HG02763 (cell line): ENCODE results near the gene LZTR1.
"Not testable (repeated sequence)": the region's sequence is repeated elsewhere in the genome, so short reads cannot be mapped to it uniquely, and the experiment has no call there.

ENCODE experiments used
- ATAC-seq: cut with Tn5 transposase; IDR thresholded peaks from one replicate; pipeline ENCODE4 v1.9.1; 2021; ENCODE audit warnings: mild to moderate bottlenecking, moderate library complexity; ENCODE audit not compliant: unreplicated experiment

Gene LZTR1

DNA sequence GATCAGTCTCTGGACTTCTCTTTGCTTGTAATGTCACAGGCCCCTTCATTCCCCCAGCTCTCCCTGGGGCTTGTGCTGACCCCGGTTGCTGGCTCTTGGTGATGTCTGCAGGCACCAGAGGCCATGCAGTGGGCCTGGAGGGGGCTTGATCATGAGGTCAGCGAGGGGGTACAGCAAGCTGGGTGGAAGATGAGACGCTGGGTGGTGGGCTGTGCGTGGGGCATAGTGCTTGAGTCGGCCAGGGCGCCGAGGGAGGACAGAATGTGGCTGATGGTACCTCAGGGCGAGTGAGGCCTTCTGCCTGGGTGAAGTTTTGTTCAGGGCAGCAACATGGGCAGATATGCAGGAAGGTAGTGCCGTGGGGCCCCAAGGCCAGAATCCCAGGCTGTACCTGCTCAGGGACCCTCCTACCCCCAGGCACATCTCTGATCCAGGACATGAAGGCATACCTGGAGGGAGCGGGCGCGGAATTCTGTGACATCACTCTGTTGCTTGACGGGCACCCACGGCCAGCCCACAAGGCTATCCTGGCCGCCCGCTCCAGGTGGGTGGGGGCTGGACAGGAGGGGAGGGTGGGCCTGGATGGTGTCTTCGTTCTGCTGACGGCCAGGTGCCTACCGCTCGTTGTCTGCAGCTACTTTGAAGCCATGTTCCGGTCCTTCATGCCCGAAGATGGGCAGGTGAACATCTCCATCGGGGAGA, 13.4 kb downstream of the LZTR1 start:
- no peak for ATAC-seq

- ATAC-seq, result no peak
Observed at GRCh38 chr22:20996031-20996410, 13.9 kb downstream of the LZTR1 start.

DNA sequence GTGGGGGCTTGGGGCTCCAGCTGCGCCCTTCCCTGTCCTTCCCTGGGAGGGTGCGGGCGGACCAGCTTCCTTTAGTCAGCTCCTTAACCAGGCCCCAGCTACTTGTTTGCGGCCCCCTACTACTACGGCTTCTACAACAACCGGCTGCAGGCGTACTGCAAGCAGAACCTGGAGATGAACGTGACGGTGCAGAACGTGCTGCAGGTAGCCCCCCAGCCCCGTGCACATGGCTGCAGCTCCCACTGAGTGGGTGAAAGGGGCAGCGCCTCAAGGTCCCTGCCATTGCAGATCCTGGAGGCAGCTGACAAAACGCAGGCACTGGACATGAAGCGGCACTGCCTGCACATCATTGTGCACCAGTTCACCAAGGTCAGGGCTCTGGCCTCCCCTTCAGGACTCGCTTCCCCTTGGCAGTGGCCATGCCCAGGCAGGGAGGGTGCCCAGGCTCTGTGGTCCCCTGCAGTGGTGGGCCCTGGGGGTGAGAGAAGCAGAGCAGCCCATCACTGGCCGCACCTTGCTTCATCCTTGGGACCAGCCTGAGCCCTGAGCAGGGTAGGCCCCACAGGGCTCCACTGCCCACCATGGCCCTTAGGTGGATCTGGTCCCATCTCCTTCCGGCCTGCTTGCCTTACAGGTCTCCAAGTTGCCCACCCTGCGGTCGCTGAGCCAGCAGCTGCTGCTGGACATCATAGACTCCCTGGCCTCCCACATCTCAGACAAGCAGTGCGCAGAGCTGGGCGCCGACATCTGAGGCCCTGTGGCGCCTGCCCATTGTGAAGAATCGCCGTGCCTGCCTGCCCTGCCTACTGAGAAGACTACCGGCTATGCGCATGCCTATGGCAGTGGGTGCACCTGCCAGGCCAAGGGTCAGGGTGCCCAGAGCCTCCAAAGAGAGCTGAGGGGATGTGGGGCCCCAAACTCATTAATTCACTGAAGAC, 14.8 kb downstream of the LZTR1 start:
- no peak for ATAC-seq

GRCh38 chr22:20997536-20998257, 15.6 kb downstream of the LZTR1 start:
- ATAC-seq, result no peak

GRCh38 chr22:20998411-20999336, 16.6 kb downstream of the LZTR1 start:
- ATAC-seq, result no peak

DNA sequence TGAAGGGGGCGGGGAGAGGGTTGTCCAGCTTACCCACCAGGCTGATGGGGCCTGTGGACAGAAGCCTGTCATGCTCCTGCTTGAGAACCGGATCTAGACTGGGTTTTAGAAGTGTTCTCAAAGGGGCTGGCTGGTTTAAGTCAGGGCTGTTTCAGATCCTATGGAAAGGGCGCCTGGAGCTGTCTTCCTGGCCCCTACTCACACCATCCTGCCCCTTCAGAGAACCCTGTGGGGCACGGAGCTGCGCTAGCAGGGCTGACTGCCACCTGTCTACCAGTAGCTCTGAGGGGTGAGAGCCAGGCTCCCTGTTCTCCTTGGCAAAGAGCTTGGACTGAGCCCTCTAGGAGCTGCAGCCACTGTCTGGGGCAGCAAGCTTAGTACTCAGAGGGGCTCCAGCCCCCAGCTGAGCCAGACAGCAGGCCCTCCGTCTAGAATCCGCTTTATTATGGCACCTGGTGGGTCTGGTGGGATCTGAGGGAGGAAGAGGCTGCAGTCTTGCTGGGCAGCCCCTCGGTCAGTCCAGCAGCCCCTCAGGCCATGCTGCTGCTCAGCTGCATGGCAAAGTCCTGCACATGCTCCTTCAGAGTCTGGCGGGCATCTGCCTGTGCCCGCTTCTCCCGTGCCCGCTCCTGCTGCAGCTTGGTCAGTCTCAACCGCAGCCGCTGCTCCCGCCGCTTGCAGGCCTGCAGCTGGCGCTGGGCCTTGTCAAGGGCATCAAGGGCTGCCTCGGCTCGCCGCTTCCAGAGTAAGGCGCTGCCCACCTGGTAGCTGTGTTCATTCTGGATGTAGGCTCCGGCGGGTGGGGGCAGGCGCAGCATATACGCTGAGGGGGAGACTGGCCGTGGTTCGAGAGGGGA, 17.5 kb downstream of the LZTR1 start:
- no peak for ATAC-seq

DNA sequence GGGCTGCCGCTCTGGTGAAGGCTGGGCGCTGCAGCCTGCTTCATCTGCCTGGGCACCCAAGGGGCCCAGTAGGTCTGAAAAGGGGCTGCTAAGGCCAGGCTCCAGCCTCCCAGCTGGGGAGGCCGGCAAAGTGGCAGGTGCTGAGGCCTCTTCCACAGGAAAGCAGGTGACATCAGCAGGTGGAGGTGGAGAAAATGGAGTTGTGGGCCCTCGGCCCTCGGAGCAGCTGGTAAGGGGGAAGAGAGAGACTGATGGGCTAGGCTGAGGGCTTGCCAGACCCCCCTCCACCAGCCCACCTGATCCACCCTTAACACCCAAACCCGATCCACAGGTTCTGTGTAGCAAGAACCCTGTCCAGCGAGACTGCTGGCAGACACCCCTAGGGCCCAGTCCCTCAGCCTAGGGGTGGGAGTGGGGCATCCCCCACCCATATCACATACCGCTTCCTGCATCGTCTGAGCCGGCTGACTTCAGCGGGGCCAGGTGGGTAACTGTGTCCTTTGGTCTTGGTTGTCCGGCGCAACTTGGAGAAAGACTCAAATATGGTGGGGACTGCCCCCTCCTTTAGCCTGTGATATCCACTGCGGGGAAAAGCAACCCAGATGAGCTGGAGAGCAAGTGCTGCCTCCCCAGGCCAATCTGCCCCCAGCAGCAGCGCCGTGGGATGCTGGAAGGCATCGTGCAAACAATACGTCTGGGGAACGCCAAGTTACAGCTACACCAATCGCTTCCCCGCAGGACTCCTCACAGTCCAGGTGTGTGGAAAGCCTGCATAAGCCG, 18.3 kb downstream of the LZTR1 start:
- ATAC-seq, result no peak

GRCh38 chr22:21000987-21001600, 19.0 kb downstream of the LZTR1 start:
- peak; percentile 2 for ATAC-seq

GRCh38 chr22:21001601-21002325, 19.7 kb downstream of the LZTR1 start, which contains the start of gene THAP7:
Gene THAP7, minus strand, starts transcription at chr22:21002118. Its CDS starts 207 bp downstream, at chr22:21001911.
- peak; percentile 85 for ATAC-seq

DNA sequence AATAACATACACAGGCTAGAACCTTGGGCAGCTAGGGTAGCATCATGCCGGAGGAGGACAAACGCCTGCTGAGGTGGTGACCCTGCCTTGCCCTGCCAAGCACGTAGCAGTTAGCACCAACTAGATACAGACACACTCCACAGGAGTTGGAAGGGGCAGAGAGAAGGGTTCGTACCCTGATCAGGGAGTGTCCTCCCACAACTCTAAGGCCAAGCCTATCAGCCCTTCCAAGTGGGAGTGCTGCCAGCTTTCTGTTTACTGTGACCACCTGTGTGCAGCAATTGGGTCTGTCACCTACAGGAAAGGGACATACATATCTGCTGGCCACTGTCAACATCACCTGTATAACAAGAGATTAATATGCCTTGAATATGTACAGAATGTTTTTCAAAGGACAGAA, 21.7 kb downstream of the LZTR1 start:
- no peak for ATAC-seq

DNA sequence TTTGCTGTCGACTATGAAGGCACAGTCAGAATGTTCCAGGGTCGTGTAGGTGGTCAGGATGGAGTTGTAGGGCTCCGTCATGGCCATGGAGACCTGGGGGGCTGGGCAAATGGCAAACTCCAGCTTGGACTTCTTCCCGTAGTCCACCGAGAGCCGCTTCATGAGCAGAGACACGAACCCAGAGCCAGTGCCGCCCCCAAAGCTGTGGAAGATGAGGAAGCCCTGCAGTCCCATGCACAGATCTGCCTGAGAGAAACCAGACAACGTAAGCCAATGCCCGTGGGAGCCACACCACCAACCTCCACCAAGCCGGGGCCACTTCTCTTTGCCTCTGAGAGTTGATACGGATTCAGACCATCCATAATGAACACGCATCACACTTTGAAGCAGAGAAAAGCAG, 27.1 kb downstream of the LZTR1 start:
- ATAC-seq, result not testable (repeated sequence)

- no peak for ATAC-seq
Observed at GRCh38 chr22:21009638-21010425, 27.7 kb downstream of the LZTR1 start.

DNA sequence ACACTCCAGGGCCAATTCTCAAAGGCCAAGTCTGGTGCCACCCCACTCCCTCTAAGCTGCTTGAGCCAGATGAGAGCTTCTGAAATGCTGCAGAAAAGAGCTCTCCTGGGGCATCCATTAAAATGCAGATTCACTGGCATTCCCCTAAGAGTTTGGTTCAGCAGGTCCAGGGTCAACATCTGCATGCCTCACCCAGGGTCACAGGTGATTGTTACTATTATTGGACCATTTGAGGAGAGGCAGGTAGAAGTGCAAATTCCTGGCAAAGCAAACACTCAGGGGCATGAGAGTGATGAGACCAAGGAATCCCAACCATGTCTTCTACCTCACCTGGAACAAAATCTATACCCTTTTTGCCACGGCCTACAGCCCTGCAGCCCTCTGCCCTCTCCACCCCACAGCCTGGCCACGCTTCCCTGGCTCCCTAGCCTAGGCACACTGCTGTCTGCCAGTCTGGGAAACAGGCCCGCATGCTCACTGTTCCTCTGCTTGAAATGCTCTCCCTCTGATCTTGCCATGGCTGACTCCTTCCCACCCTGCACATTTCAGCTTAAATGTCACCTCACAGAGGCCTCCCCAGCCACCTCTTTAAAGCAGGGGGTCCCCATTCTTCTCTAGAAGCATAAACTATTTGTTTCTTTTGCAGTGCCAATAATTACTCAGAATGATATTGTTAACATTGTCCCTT, 28.5 kb downstream of the LZTR1 start:
- ATAC-seq, result no peak

DNA sequence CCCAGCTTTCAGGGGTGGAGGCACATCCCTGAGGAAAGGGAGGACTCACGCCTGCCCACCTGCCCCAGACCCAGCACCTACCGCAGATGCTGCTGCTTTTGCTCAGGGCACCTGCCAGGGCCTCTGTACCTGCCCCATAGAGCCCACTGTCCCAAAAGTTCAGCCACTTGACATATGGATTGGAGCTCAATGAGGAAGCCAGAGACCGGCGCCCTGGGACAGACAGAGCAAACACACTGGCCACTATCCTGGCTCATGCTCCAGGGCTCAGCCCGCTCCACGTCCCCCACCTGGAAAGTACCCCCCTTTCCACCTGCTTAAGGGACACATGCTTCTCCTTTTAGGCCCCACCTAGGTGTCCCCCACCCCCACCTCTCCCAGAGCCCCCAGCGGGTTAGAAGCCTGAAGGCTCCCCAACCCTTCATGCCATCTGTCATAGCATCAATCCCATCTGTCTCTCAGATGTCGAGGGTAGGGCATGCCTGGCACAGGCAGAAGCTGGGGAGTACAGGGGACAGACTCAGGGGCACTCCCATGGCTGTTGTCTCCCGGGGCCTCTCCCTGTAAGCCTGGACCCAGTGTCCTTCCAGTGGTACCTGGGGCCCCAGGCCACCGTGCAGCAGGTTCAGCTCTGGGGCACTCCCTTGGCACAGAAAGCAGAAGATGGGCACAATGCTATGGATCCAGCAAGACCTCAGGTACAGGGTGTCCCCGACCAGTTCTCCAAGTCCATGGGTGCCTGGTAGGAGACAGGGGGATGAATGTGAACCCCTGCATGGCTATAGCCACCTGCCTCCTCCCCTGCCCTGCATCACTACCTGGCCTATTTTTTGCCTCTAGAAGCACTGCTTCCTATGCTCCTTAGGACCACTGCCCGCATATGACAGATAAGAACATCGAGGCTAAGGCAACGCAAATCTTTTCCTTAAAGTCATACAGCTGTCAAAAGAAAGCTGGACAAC, 30.6 kb downstream of the LZTR1 start:
- ATAC-seq, result no peak

DNA sequence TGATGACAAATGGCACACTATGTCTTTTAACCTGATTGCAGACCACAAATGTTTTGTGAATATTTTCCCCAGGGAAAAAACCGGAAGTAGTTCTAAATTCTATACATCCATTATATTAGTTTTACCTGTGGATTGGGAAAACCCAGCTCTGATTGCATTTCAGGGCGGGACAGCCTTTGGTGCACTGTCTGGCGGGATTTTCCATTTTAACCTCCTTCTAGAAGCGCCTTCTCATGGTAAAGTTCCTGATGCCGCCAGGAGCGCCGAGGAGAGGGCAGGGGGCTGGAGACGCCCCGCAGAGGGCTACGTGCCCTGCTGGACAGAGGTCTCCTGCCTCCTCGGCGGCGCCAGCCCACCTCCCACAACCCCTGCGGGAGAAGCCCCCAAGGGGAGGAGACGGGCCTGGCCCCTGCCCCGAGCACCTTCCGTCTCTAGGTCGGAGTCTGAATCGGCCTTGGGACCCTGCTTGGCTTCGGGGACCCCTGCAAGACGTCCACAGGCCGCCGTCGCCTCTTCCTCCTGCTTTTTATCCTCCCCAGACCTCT, 31.6 kb downstream of the LZTR1 start:
- no peak for ATAC-seq
